GM19099 (cell line): ENCODE measurements around the gene TMEM185B.
A peak's percentile ranks its signal among the peaks of the same experiment; 100 is the strongest.

Experiments used
- POLR2A ChIP-seq: IDR thresholded peaks from 3 replicates; pipeline ENCODE4 v1.6.1; 2011; ENCODE audit warnings: low read depth; ENCODE audit not compliant: insufficient read length; ENCODE audit errors: extremely low read depth

Gene TMEM185B

GRCh38 chr2:120208381-120209353 lies 14.5 kb downstream of the TMEM185B start:
- TF ChIP-seq POLR2A, result no peak

GRCh38 chr2:120206022-120206581 lies 17.1 kb downstream of the TMEM185B start:
- TF ChIP-seq POLR2A, result no peak

DNA sequence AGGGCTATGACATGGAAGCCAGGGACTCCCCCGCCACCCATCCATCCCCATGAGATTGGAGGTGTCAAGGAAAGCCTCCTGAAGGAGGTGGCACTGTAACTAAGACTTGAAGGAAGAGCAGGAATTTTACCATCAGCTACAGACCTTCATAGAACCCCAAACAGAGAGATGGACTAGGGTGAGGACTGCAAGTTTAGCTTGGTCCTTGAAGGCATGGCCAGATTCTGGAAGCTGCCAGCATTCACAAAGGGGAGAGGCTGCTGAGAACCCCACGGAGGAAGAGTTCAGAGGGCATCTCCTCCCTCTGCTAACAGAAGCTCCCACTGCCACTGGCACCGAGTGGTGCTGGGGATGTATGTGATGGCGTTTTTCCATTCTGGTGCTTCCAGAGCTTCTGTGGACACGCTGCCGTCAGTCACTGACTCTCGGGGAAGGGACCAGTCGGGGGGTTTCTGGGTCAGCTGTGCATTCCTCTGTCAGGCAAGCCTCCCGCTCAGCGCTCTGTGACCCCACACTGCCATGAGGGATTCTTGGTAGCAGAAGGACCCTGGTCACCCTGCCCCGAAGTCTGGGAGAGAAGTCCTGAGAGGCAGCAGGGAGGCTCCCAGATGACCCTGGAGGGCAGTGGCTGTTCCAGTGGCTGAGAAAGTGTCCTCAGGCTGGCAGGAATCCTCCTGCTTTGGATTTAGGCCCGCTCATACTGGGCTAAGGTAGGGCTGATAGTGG lies 18.1 kb downstream of the TMEM185B start:
- TF ChIP-seq POLR2A, result no peak

- no peak for TF ChIP-seq POLR2A
Measured at GRCh38 chr2:120204417-120204816, 18.8 kb downstream of the TMEM185B start.

DNA sequence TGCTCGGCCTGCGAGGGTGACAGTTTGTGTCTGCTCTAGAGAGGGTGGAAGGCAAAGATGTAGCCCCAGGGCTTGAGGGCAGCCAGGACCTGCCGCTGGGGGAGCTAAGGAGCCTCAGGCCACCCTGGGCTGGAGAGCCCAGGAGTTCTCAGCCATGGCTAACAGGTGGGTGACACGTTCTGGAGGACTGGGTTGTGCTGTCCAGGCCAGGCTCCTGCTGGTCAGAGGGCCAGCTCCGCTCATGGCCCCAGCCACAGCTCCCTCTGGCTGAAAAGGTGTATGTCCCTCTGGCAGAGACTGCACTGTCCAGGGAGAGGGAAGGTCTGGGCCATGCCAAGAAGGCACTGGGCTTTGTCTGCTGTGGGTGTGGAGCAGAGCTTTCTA lies 19.2 kb downstream of the TMEM185B start:
- TF ChIP-seq POLR2A, result no peak

DNA sequence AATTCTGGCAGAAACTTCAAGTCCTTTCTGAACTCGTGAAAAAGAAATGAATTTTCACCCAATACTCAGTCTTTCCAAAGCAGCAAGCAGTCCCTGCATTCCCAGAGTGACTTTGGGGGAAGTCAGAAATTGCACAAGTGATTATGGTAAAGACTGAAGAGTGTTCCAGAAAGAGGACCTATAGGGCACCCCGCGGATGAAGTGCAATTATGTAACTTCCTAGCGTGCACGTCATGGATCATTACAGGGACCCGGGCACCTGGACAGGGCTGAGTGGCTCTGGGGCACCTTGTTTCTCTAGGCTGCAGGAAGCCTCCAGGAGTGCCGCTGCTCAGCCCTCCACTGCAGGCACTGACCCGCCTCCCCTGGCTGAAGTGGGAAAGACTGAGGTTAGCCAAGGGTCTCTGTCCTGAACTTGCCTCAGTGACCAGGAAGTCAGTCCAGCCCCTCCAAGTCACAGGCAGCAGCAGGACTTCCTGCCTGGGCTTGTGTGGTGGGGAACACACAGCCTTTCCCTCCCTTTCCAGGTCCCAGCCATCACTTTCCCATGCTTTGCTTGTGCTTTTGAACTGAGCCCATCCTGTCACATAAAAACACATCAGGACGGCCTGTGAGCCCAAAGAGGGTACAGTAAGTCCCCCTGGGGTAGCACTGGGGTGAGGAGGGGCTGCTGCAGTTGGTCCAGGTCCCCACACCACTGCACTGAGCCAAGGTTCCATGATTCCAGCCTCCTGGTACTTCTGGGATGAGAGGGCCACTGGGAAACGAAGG lies 19.8 kb downstream of the TMEM185B start:
- no peak for TF ChIP-seq POLR2A

- TF ChIP-seq POLR2A, result no peak
Measured at GRCh38 chr2:120195553-120195952, 27.6 kb downstream of the TMEM185B start.

- no peak for TF ChIP-seq POLR2A
Measured at GRCh38 chr2:120192280-120192679, 30.9 kb downstream of the TMEM185B start.

GRCh38 chr2:120189189-120189588 lies 34.0 kb downstream of the TMEM185B start:
- TF ChIP-seq POLR2A, result no peak

- TF ChIP-seq POLR2A, result no peak
Measured at GRCh38 chr2:120182019-120182560, 41.1 kb downstream of the TMEM185B start.

GRCh38 chr2:120180066-120180465 lies 43.1 kb downstream of the TMEM185B start:
- TF ChIP-seq POLR2A, result no peak

DNA sequence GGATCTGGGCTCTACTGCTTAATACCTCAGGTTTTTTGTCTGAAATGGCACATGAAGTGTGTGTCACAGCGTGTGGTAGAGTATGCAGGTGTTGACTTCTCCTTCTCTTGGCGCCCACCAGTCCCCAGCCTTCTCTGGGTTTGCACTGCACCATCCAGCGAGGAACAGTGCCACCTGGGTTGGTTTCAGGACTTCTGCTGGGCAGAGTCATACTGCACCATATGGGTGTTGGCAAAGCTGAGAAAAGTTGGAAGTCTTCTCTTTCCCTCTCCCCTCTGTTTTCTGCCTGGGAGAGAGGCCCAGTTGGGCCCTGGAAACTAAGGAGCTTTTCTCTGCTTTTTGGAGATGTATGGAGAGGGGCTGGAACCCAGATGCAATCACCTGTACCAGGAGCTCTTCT lies 43.8 kb downstream of the TMEM185B start:
- no peak for TF ChIP-seq POLR2A

- no peak for TF ChIP-seq POLR2A
Measured at GRCh38 chr2:120177973-120178372, 45.2 kb downstream of the TMEM185B start.

GRCh38 chr2:120177001-120177621 lies 46.1 kb downstream of the TMEM185B start:
- peak; percentile 91 for TF ChIP-seq POLR2A
